HFFc6 (cell line): Measurements from ENCODE around the gene SLC34A3. TPM values are rescaled to one million over a fixed set of nuclear protein-coding genes. Genes with fewer than 3 reads are reported as not detected.

Experiments used
- DNase-seq: peaks from one replicate; pipeline ENCODE4 v3.0.0-alpha.2; 2018
- H3K27ac Mint-ChIP-seq: 2 replicates; pipeline ENCODE4 v1.8.0; 2020; ENCODE audit warnings: mild to moderate bottlenecking, mixed read lengths
- H3K27me3 Mint-ChIP-seq: 2 replicates; pipeline ENCODE4 v1.8.0; 2021; ENCODE audit warnings: mild to moderate bottlenecking, moderate library complexity, mixed read lengths; ENCODE audit not compliant: insufficient read depth
- H3K36me3 Mint-ChIP-seq: 2 replicates; pipeline ENCODE4 v1.8.0; 2021; ENCODE audit warnings: low read depth, mixed read lengths
- H3K4me1 Mint-ChIP-seq: 2 replicates; pipeline ENCODE4 v1.8.0; 2020; ENCODE audit warnings: low read depth, mixed read lengths
- H3K4me3 Mint-ChIP-seq: 2 replicates; pipeline ENCODE4 v1.8.0; 2020; ENCODE audit warnings: mild to moderate bottlenecking, moderate library complexity, mixed read lengths
- H3K9me3 Mint-ChIP-seq: 2 replicates; pipeline ENCODE4 v1.8.0; 2020; ENCODE audit warnings: mild to moderate bottlenecking, mixed read lengths
- total RNA-seq, 6 experiments: library from RNA; stranded (reverse); fragmentation: NEBNext Ultra II Directional; extraction: Animal tissue kit (Norgen Biotek cat#: 25700); gene quantifications; 2 replicates in 1 of 6; 3 replicates in 5 of 6; pipeline ENCODE4 v1.2.3, GENCODE V29; 2021
- TF ChIP-seq, protein P1 (sequence below): fragments of 200-600 bp; sonication (generic); IDR thresholded peaks from 2 replicates; pipeline ENCODE4 v1.5.0; 2021; ENCODE audit warnings: antibody characterized with exemption, mild to moderate bottlenecking

SLC34A3 gene
- total RNA-seq, 6 experiments from 2014 or later = not detected

DNA sequence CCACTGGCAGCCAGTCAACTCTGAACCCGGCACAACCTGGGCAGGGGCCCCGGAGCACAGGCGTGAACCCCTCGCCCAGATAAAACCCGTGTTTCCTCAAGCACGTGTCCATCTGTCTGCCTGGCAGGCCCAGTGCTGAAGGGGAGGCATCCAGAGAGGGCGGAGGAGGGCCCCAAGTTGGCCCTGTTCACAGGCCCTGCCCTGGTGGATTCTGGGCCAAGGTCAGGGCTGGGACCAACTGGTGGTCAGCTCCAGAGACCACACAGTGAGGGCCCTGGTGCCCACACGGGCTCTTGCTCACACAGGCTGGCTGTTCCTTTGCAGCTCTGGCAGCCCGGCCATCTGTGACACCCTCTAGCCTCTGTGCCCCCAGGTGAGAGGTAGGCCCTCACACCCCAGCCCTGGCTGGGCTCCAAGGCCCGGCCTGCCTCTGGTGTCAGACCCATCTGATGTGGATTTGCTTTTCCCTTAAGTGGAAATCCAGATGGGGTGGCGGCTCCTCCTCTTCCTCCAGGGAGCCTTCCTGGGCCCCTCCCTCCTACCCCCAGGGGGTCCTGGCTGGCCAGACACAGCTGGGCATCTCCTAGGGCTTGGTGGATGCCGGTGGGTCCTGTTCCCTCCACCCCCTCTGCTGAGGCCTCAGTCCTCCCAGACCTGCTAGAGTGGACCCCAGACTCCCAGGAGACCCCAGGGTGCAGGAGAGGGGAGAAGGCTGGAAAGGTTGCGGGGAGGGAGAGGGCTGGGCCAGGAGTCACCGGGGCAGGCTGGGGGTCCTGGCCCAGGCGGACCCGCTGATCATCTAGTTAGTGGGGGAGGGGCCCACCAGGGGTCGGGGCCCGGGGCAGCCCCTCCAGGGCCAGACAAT lies 19.9 kb downstream of the SLC34A3 start:
- TF ChIP-seq, protein P1, sequence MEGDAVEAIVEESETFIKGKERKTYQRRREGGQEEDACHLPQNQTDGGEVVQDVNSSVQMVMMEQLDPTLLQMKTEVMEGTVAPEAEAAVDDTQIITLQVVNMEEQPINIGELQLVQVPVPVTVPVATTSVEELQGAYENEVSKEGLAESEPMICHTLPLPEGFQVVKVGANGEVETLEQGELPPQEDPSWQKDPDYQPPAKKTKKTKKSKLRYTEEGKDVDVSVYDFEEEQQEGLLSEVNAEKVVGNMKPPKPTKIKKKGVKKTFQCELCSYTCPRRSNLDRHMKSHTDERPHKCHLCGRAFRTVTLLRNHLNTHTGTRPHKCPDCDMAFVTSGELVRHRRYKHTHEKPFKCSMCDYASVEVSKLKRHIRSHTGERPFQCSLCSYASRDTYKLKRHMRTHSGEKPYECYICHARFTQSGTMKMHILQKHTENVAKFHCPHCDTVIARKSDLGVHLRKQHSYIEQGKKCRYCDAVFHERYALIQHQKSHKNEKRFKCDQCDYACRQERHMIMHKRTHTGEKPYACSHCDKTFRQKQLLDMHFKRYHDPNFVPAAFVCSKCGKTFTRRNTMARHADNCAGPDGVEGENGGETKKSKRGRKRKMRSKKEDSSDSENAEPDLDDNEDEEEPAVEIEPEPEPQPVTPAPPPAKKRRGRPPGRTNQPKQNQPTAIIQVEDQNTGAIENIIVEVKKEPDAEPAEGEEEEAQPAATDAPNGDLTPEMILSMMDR = no peak
- no peak overlapping the region for H3K4me3 Mint-ChIP-seq
- peaks cover 3% of the 10 kb centered on the region for H3K27me3 Mint-ChIP-seq
- no peak for DNase-seq
- H3K36me3 Mint-ChIP-seq = no peaks in the 10 kb centered on the region
- no peak overlapping the region for H3K27ac Mint-ChIP-seq
- no peaks in the 10 kb centered on the region for H3K9me3 Mint-ChIP-seq
- H3K4me1 Mint-ChIP-seq = peaks cover 8% of the 10 kb centered on the region

- no peak for DNase-seq
- Mint-ChIP-seq H3K27me3 (peaks cover 3% of the 10 kb centered on the region), H3K4me1 (peaks cover 8% of the 10 kb centered on the region), H3K4me3 (no peak within 1 kb of the TSS), H3K27ac (no peak within 1 kb of the TSS), H3K9me3 (no peaks in the 10 kb centered on the region), H3K36me3 (no peaks in the 10 kb centered on the region)
- TF ChIP-seq, protein P1 = no peak
These were observed 20.4 kb downstream of the SLC34A3 start, which contains the start of gene STPG3 for GRCh38 chr9:137251194-137251461. TSS of gene STPG3 (plus strand) at chr9:137251286. CDS start at chr9:137251287, 1 bp downstream.

DNA sequence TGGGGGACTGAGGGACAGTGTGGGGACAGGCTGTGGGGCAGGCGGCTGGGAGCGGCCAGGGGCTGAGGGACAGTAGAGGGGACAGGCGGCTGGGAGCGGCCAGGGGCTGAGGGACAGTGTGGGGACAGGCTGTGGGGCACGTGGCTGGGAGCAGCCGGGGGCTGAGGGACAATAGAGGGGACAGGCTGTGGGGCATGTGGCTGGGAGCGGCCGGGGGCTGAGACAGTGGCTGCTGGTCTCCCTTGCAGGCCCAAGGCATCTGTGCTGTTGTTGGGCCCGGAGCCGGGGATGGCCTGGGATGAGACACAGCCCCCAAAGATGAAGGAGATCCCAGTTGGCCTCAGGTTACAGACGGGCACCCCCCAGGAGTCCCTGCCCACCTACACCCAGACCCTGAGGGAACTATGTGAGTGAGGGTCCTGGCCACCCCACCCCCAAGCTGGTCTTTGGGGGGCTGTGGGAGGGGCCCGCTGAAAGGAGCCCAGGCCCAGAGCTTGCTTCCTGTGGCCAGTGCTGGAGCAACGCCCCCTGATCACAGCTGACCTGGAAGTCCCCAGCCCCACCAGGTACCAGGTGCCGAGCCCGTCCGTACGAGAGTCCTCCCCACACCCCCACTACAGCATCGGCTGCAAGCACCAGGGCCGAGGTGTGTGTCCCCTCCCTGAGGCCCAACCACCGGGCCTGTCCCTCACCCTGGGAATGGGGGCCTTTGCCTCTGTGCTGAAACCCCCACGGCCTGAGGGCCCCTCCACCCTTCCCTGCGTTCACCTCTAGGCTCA lies 21.0 kb downstream of the SLC34A3 start:
- H3K36me3 Mint-ChIP-seq = no peaks in the 10 kb centered on the region
- H3K27ac Mint-ChIP-seq = no peak overlapping the region
- TF ChIP-seq, protein P1 = no peak
- H3K4me3 Mint-ChIP-seq = no peak overlapping the region
- peaks cover 3% of the 10 kb centered on the region for H3K27me3 Mint-ChIP-seq
- H3K4me1 Mint-ChIP-seq = peaks cover 13% of the 10 kb centered on the region
- no peak for DNase-seq
- H3K9me3 Mint-ChIP-seq = no peaks in the 10 kb centered on the region

DNA sequence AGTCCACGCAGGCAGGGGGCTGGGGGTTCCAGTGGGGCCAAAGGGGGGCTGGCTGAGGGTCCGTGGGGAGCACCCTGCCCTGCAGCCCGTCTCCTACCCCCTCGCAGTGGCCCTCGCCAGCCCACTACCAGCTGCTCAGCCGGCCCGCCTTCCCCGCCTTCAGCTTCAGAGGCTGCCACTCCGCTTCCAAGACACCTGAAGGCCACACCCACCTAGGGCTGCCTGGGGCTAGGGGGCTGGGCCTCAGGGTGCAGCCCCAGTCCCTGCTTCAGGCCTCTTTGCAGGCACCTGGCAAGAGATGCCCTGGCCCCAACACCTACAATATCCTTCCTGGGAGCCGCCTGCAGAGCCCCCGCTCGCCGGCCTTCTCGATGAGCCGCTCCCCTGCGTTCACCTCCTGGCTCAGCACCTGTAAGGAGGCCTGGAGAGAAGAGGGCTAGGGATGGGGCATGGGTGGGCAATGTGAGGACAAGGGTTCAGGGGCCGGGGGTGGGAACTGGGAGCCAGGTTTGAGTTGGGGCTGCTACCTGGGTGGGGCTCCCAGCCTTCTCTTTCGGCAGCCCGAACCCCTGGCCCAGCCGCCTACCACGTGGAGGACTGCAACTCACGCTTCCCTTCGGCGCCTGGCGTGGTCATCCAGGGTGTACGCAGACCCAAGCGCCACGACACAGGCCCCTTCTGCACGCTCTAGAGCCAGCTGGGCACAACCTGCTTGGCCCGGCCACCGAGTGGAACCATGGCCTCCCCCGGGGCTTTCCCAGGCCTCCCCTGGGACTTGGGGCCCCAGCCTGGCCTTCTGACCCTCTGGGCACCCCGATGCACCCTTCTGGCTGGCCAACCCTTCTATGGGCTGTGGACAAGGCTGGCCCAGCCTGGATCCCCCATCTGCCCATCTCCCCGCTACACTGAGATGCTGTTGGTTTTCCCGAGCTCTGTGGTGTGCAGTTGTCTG lies 22.1 kb downstream of the SLC34A3 start:
- no peak overlapping the region for H3K27ac Mint-ChIP-seq
- TF ChIP-seq, protein P1 = no peak
- no peak for DNase-seq
- no peak overlapping the region for H3K4me3 Mint-ChIP-seq
- H3K27me3 Mint-ChIP-seq = no peaks in the 10 kb centered on the region; the same call in 1 of the 2 replicates
- H3K4me1 Mint-ChIP-seq = peaks cover 13% of the 10 kb centered on the region
- H3K9me3 Mint-ChIP-seq = no peaks in the 10 kb centered on the region
- no peaks in the 10 kb centered on the region for H3K36me3 Mint-ChIP-seq
